Nephron progenitor cell (in vitro differentiated cells): ENCODE results near the gene TCERG1L.

Experiments used
- DNase-seq: peaks from one replicate; pipeline ENCODE4 v3.0.0; 2021
- H3K27ac Mint-ChIP-seq: 2 replicates; pipeline ENCODE4 v1.8.0; 2021; ENCODE audit warnings: mild to moderate bottlenecking, moderate library complexity, mixed read lengths
- H3K27me3 Mint-ChIP-seq: 2 replicates; pipeline ENCODE4 v1.8.0; 2021; ENCODE audit warnings: mild to moderate bottlenecking, low read depth, mixed read lengths; ENCODE audit not compliant: poor library complexity
- H3K36me3 Mint-ChIP-seq: 2 replicates; pipeline ENCODE4 v1.8.0; 2021; ENCODE audit warnings: low read depth, mixed read lengths
- H3K4me1 Mint-ChIP-seq: 2 replicates; pipeline ENCODE4 v1.8.0; 2021; ENCODE audit warnings: mixed read lengths
- H3K4me3 Mint-ChIP-seq: 2 replicates; pipeline ENCODE4 v1.8.0; 2021; ENCODE audit warnings: mild to moderate bottlenecking, moderate library complexity, mixed read lengths
- H3K9me3 Mint-ChIP-seq: 2 replicates; pipeline ENCODE4 v1.8.0; 2021; ENCODE audit warnings: mild to moderate bottlenecking, moderate library complexity, mixed read lengths
- TF ChIP-seq, protein P1 (sequence below): fragments of 200-600 bp; sonication (generic); IDR thresholded peaks from 2 replicates; pipeline ENCODE4 v1.5.0; 2021; ENCODE audit warnings: antibody characterized with exemption

Gene TCERG1L

DNA sequence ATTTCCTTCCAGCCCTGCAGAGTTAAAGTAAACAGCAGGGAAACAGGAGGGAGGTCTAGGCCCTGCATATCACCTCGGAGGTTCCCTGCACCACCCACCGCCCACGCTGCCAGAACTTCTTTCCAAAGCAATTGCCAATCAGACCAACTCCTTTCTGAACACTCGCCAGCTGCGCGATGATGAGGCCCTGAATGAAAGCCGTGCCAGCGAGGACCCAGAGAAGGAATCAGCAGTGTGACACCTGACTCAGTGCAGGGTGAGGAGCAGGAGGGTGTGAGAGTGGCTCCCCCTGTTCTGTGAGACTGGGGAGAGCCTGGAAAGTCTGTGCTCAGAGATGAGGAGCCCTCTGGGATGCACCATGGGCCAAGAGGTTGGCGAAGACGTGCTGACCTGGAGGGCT is 3.3 kb upstream of the TCERG1L start:
- peaks cover 67% of the 10 kb centered on the region for H3K27me3 Mint-ChIP-seq
- TF ChIP-seq, protein P1, sequence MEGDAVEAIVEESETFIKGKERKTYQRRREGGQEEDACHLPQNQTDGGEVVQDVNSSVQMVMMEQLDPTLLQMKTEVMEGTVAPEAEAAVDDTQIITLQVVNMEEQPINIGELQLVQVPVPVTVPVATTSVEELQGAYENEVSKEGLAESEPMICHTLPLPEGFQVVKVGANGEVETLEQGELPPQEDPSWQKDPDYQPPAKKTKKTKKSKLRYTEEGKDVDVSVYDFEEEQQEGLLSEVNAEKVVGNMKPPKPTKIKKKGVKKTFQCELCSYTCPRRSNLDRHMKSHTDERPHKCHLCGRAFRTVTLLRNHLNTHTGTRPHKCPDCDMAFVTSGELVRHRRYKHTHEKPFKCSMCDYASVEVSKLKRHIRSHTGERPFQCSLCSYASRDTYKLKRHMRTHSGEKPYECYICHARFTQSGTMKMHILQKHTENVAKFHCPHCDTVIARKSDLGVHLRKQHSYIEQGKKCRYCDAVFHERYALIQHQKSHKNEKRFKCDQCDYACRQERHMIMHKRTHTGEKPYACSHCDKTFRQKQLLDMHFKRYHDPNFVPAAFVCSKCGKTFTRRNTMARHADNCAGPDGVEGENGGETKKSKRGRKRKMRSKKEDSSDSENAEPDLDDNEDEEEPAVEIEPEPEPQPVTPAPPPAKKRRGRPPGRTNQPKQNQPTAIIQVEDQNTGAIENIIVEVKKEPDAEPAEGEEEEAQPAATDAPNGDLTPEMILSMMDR, result no peak

DNA sequence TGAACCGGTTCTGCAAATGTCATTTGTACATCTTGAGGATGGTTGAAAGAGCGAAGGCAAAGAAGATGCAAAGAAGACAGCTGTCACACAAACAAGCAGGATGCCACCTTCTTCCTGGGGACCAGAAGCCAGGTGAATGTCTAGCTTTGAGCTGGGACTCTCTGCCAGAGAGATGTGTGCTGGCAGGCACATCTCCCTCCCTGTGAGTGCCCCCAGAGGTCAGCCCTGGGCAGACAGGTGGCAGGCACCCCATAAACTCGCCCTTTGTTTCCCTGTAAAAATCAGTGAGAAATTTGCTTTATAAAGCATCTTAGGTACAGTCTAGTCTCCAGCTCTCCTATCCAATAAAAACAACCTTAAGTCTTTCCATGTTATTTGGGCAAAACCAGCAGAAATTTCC is 2.6 kb upstream of the TCERG1L start:
- peaks cover 70% of the 10 kb centered on the region for H3K27me3 Mint-ChIP-seq
- TF ChIP-seq, protein P1, result no peak
- no peak overlapping the region for H3K27ac Mint-ChIP-seq
- DNase-seq, result no peak
- H3K9me3 Mint-ChIP-seq, result no peaks in the 10 kb centered on the region
- H3K4me1 Mint-ChIP-seq, result peaks cover 7% of the 10 kb centered on the region
- no peak overlapping the region for H3K4me3 Mint-ChIP-seq
- no peaks in the 10 kb centered on the region for H3K36me3 Mint-ChIP-seq

More for the DNA sequence above, 3.3 kb upstream of the TCERG1L start:
- no peaks in the 10 kb centered on the region for H3K9me3 Mint-ChIP-seq
- H3K27ac Mint-ChIP-seq, result no peak overlapping the region
- no peak overlapping the region for H3K4me3 Mint-ChIP-seq
- DNase-seq, result no peak
- no peaks in the 10 kb centered on the region for H3K36me3 Mint-ChIP-seq
- H3K4me1 Mint-ChIP-seq, result peaks cover 7% of the 10 kb centered on the region

GRCh38 chr10:131313377-131313776 is 1.9 kb upstream of the TCERG1L start:
- Mint-ChIP-seq H3K36me3 (no peaks in the 10 kb centered on the region), H3K27ac (no peak overlapping the region), H3K9me3 (no peaks in the 10 kb centered on the region), H3K4me1 (peaks cover 7% of the 10 kb centered on the region), H3K4me3 (no peak overlapping the region), H3K27me3 (peaks cover 70% of the 10 kb centered on the region)
- no peak for DNase-seq
- TF ChIP-seq, protein P1, result no peak

DNA sequence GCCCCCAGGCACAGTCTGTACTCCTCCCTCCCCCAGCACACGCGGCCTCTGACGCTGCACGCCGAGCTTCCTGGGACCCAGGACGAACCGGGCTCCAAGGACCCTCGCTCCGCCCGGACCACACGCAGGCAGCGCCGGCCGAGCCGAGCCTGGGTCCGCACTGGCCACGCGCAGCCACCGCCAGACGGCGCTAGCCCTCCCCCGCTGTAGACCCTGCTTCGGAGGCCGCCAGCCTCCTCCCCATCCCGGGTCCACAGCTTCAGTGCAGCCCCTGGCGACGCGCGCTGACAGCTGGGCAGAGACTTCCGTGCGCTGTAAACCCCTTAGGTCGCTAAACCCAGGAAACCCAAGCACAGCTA is 936 bp upstream of the TCERG1L start:
- Mint-ChIP-seq H3K36me3 (no peaks in the 10 kb centered on the region), H3K4me3 (peak overlapping the region; percentile 69), H3K4me1 (peaks cover 7% of the 10 kb centered on the region), H3K27me3 (peaks cover 75% of the 10 kb centered on the region), H3K9me3 (no peaks in the 10 kb centered on the region), H3K27ac (no peak overlapping the region)
- DNase-seq, result peak; percentile 87
- TF ChIP-seq, protein P1, result peak; percentile 86

DNA sequence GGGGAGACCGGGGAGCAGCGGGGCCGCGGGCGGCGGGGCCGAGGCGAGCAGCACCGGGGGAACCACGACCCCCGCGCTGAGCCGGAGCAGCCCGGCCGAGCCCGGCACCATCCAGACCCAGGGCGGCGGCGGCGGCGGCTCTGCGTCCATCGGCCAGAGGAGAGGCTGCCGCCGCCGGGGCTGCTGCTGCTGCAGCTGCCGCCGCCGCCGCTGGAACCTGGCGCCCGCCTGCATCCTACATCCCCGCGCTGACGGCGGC is 190 bp downstream of the TCERG1L start:
- H3K9me3 Mint-ChIP-seq, result no peaks in the 10 kb centered on the region
- TF ChIP-seq, protein P1, result no peak
- DNase-seq, result no peak
- H3K27ac Mint-ChIP-seq, result no peak overlapping the region
- no peak overlapping the region for H3K4me3 Mint-ChIP-seq
- H3K4me1 Mint-ChIP-seq, result peaks cover 7% of the 10 kb centered on the region
- no peaks in the 10 kb centered on the region for H3K36me3 Mint-ChIP-seq
- H3K27me3 Mint-ChIP-seq, result peaks cover 67% of the 10 kb centered on the region

- Mint-ChIP-seq H3K27ac (no peak overlapping the region), H3K36me3 (no peaks in the 10 kb centered on the region), H3K9me3 (no peaks in the 10 kb centered on the region), H3K4me3 (peak overlapping the region; percentile 69), H3K4me1 (peaks cover 7% of the 10 kb centered on the region), H3K27me3 (peaks cover 65% of the 10 kb centered on the region)
- TF ChIP-seq, protein P1, result no peak
- DNase-seq, result peak; percentile 65
Measured at GRCh38 chr10:131310551-131311401, 745 bp downstream of the TCERG1L start.
